Activated effector memory CD4-positive, alpha-beta T cell treated with anti-CD3 and anti-CD28 coated beads, Interleukin-2, amount 50 U/mL, for 16 hours (primary cell): ENCODE measurements around the gene CLP1.

Source experiments
- DNase-seq: peaks from one replicate; pipeline ENCODE4 v3.0.0-alpha.2; 2020

The CLP1 gene

GRCh38 chr11:57641011-57641807 is 16.4 kb upstream of the CLP1 start:
- no peak for DNase-seq

DNA sequence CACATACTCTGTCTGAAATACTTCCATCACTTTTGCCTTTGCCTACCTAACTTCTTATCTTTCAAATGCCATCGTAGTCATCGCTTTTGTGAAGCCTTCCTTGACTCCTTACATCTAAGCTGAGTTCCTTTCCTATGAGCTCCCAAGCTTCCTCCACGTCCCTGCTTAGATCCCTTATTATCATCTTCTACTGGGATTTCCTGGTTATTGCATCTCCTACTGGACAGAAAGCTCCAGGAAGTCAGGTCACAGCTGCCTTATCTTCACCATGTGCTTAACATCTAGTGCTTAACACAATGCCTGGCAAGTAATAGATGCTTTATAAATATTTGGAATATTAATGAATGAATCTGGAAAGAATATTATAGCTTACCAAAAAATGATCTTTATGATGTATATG is 13.8 kb upstream of the CLP1 start:
- no peak for DNase-seq

- DNase-seq: peak; percentile 93
These were observed 12.5 kb upstream of the CLP1 start for GRCh38 chr11:57644748-57645688.

DNA sequence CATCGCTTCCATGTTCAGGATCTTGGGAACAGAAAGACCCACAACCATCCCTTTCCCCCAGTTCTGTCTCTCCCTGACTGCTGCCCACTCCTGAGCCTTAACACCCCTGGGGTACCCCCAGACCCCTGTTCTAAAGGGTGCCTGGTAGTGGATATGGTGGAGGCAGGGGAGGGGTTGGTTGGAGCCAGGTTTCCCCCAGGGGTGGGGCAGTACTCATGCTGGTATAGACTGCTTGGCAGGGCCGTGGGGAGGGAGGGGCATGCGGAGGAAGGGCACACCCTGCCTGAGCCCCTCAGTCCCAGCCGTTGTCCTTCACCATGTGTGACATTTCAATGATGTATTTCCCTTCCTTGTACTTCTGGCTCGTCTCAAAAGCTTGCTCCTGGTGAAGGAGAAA is 11.9 kb upstream of the CLP1 start:
- no peak for DNase-seq

- no peak for DNase-seq
These were observed 11.3 kb upstream of the CLP1 start for GRCh38 chr11:57646194-57646798.

DNA sequence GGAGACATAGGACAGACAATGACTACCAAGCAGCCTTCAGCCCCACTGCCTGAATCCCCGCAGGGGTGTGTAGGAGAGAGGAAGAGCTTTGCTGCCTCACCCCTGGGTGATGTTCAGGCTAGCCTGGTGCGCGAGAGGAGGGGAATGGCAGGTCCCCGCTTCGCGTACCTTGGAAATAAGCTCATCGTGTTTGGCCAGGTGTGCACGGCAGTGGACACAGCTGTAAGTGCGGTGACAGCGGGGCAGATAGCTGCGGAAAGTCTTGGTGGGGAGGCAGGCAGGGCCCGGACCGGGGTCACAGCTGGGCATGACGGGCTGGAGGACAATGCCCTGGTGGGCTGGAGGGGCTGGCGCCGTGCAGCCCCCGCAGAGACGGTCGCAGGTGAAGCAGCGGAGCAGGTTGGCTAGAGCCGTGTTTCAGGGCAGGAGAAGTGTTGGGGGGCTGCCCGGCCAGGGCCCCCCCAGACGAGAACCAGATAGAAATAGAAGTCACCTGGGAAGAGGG is 10.7 kb upstream of the CLP1 start:
- no peak for DNase-seq

DNA sequence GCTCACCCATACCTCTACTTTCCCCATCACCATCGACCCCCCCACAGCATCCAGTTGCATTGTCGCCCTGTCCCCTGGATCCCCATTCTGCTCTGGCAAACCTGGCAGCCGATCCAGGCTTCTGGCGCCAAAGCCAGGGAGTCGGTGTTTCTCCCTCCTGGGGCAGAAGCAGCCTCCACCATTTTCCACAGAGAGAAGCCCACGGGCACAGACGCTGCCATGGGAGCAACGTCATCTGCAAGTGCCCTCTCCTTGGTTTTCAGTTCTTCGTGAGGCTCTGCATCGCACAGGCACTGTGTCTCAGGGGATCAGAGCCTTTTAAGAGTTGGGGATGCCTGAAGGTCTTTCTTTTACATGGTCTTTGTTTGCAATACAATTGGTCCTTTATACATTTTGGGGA is 10.2 kb upstream of the CLP1 start:
- no peak for DNase-seq

DNA sequence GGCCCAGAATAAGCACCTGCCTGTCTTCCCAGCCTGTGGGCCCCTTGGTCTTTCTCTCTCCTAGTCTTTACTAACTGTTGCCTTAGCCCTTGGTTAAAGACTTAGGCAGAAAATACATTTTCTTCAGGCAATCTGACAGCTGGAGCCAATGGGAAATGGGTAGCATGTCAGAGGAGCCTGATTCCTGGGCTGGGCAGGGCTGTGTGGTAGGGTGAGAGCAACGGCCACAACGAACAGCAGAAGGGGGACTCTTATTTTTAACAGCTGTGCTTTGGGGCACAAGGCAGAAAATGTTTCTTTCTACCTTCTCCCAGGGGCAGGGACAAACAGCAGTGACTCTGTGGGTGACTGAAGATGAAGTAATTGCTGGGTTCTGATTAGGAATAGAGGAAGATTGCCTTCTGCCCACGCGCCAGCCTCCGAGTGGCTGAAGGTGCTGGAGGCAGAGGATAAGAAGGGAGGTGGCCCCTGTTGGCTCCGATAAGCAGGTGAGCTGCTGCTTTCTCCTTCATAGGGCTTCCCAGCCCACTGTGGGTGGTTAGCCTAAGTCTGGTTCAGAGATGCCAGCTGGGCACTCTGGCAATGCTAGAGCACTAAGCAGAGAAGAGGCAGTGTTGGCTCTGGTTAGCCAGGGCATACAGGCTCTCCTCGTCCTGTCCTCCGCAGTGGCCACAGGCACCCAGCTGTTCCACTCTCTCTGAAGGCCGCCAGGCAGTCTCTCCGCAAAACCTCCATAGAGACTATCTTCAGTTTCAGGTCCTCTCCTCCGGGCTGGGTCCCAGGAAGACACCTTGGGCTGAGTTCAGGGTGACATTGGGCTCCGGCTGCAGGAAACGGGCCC is 9.4 kb upstream of the CLP1 start:
- no peak for DNase-seq

DNA sequence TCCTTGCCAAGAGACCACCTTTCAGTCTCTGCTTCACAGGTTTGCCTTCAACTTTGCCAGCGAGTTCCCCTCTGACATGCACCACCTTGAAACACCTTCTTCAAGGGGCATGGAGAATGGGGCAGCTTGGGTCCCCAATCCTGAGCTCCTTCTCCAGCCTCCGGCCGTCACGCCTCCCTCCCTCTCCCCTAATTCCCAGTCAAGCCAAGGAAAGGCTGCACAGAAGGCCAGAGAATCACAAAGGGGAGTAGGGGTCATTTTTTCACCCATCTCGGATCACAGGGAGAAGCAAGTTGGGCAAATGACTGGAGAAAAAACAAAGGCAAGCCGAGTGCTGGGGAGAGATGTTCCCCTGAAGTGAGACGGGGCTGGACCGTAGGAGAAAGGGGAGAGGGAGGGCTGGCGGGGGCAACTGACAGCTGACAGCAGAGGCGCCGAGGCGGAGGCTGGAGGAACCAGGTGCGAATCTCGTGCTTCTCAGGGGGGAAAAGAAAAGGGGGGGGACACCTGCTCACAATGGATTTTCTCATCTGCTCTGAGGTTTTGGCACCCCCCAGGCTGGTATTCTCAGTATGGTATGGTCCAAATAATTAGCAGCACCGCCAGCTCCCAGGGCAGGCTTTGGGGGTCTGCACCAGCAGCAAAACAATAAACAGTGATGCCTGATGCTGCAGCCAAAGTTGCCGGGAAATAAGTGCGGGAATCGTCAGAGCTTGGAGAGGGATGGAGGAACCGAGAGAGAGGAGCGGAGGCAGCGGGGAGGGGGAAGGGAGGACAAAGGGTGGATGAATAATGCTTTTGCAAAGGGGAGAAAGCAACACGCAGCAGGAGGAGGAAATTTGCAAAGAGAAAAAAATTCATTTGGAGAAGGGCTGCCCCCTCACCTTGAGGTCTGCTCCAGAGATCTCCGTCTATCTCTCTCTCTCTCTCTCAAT is 8.5 kb upstream of the CLP1 start:
- no peak for DNase-seq

DNA sequence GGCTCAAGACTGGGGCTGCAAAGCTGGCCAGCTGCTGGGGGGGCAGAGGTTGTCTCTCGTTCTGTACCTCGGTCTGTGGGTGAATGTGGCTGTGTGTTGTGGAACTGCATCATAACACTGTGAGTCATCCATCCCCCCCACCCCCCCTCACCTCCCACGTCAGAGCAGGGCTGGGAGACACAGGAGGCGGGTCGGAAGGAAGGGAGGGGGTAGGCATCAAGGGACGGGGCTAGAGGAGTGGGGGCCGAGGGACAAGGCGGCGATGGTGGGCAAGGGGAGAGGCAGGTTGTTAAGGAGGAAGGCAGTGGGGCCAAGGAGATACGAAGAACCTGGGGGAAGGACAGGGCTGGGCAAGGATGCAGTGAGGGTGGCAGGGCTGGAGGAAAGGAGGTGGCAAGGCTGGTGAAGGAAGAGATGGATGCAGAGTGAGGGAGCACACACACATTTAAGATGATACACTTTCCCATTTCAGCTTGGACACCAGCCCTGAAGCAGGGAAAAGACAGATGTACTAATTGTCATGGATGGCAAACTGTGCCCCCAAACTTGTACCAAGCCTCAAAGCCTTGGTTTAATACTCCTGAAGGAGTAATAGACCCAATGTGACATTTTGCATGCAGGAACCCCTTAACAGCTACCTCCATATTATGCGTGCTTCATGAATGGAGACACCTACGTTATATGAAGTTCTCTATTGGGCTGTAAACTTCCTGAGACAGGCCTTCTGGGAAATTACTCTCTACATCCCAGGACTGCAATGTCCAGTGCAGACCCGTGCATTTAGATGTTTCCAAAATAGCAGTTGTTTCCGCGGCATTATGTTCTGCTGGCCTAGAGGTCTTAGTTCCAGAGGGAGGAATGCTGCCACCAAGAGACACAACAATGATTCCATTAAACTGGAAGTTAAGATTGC is 7.5 kb upstream of the CLP1 start, which contains the start of gene YPEL4:
TSS of gene YPEL4 (minus strand) at position 87 of the 913 bp plus-strand sequence. CDS start 2,805 bp downstream, outside the sequence.
- DNase-seq: peak; percentile 87

- DNase-seq: no peak
These were observed 6.8 kb upstream of the CLP1 start for GRCh38 chr11:57650739-57651090.

DNA sequence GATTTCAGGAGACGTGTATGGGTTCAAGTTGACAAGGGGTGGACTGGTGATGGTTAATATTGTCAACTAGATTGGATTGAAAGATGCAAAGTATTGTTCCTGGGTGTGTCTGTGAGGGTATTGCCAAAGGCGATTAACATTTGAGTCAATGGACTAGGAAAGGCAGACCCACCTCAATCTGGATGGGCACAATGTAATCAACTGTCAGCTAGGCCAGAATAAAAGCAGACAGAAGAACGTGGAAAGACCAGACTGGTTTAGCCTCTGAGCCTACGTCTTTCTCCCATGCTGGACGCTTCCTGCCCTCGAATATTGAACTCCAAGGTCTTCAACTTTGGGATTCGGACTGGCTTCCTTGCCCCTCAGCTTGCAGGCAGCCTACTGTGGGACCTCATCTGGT is 6.2 kb upstream of the CLP1 start:
- no peak for DNase-seq

DNA sequence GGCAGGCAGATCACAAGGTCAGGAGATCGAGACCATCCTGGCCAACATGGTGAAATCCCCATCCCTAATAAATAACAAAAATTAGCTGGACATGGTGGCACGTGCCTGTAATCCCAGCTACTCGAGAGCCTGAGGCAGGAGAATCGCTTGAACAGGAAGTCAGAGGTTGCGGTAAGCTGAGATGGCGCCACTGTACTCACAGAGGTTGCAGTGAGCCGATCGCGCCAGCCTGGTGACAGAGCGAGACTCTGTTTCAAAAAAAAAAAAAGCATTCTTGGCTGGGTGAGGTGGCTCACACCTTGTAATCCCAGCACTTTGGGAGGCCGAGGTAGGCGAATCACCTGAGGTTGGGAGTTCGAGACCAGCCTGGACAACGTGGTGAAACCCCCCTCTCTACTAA is 5.3 kb upstream of the CLP1 start:
- peak; percentile 68 for DNase-seq

- DNase-seq: no peak
These were observed 4.9 kb upstream of the CLP1 start for GRCh38 chr11:57652662-57653061.

DNA sequence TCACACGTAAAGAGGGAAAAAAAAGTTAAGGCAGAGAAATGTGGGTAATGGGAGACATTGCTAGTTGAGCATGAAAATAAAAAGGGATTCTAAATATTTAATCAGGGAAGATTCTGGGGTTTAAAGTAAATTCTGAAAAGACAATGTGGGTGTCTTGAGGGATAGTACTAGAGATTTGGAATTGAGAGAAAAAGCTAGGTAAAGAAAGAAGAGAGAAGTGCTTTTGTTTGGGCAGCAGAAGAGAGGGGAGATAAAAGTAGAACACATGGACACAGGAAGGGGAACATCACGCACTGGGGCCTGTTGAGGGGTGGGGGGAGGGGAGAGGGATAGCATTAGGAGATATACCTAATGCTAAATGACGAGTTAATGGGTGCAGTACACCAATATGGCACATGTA is 4.4 kb upstream of the CLP1 start:
- no peak for DNase-seq

DNA sequence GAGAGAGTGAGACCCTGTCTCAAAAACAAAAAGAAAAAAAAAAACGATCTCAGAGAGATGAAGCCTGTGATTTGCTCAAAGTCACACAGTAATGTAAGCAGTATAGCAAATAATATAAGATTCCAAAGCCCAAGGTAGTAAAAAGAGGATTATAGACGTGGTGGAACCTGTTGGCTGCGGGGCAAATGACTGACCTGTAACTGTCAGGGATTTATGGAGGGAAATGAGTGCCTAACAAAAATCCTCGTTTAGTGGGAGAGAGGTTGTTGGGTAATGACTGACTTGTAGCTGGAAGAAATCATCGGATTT is 723 bp upstream of the CLP1 start:
- no peak for DNase-seq

DNA sequence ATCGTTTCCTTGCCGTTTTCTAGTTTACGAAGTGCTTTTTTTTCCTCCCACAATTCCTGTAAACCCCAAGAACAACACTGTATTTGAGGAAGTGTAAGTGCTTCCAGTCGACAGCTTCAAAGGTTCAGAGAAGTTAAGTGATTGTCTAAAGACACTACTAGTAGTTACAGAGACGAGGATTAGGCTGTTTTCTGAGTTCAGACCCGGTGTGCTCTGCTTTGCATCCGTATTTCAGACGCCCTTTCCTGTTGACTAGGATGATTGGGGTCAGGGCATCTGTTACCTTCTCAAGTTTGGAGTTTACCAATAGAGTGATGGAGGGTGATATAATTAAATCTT is 430 bp downstream of the CLP1 start:
- no peak for DNase-seq

DNA sequence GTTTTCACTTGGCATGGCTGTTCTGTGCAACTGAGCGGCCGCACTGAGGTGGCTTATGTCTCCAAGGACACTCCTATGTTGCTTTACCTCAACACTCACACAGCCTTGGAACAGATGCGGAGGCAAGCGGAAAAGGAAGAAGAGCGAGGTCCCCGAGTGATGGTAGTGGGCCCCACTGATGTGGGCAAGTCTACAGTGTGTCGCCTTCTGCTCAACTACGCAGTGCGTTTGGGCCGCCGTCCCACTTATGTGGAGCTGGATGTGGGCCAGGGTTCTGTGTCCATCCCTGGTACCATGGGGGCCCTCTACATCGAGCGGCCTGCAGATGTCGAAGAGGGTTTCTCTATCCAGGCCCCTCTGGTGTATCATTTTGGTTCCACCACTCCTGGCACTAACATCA is 2.1 kb downstream of the CLP1 start:
- no peak for DNase-seq

DNA sequence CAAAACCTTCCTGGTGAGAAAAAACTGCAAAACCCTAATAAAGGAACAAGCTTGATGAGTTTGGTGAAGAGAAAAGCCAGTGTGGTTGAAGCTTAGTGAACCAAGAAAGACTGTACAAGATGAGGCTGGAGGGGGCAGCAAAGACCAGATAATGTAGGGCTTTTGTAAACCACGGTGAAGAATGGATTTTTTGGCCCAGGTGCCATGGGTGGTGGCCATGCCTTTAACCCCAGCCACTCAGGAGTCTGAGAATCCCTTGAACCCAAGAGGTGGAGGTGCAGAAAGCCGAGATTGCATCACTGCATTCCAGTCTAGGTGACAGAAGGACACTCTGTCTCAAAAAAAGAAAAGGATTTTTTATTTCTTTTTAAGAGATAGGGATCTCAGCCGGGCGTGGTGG is 5.3 kb downstream of the CLP1 start:
- DNase-seq: peak; percentile 58

GRCh38 chr11:57663975-57664374 is 6.4 kb downstream of the CLP1 start:
- no peak for DNase-seq
